Neural progenitor cell (in vitro differentiated cells): ENCODE data around the gene SMCO3. TPM values are rescaled to one million over a fixed set of nuclear protein-coding genes. Genes with fewer than 3 reads are reported as not detected.

Experiments
- DNase-seq: peaks from one replicate; pipeline ENCODE4 v3.0.0-alpha.2; 2016; ENCODE audit warnings: low spot score
- H2AFZ ChIP-seq: fragments of 200-600 bp; sonication (generic); replicated peaks from 2 replicates; pipeline ENCODE4 v1.6.1; 2016; ENCODE audit warnings: antibody characterized with exemption
- H3F3A ChIP-seq: fragments of 200-600 bp; sonication (generic); 2 replicates; pipeline ENCODE4 v1.6.1; 2016; ENCODE audit warnings: antibody characterized with exemption, low read depth
- H3K27ac ChIP-seq: fragments of 200-600 bp; sonication (generic); 2 replicates; pipeline ENCODE4 v1.5.1; 2016; ENCODE audit warnings: mild to moderate bottlenecking
- H3K27me3 ChIP-seq: fragments of 200-600 bp; sonication (generic); 2 replicates; pipeline ENCODE4 v1.6.1; 2016; ENCODE audit warnings: mild to moderate bottlenecking, moderate library complexity
- H3K36me3 ChIP-seq: fragments of 200-600 bp; sonication (generic); 2 replicates; pipeline ENCODE4 v1.5.1; 2016
- H3K4me1 ChIP-seq: fragments of 200-600 bp; sonication (generic); 2 replicates; pipeline ENCODE4 v1.6.1; 2016; ENCODE audit warnings: mixed run types
- H3K4me2 ChIP-seq: fragments of 200-600 bp; sonication (generic); 2 replicates; pipeline ENCODE4 v1.6.1; 2016
- H3K4me3 ChIP-seq: fragments of 200-600 bp; sonication (generic); 2 replicates; pipeline ENCODE4 v1.5.1; 2016
- H3K79me2 ChIP-seq: fragments of 200-600 bp; sonication (generic); 2 replicates; pipeline ENCODE4 v1.6.1; 2016; ENCODE audit warnings: low read depth
- H3K9ac ChIP-seq: fragments of 200-600 bp; sonication (generic); 2 replicates; pipeline ENCODE4 v1.6.1; 2016
- H3K9me3 ChIP-seq: fragments of 200-600 bp; sonication (generic); 2 replicates; pipeline ENCODE4 v1.5.1; 2016; ENCODE audit warnings: low read depth
- H4K20me1 ChIP-seq: fragments of 200-600 bp; sonication (generic); 2 replicates; pipeline ENCODE4 v1.6.1; 2016; ENCODE audit warnings: low read depth
- H3K27ac Mint-ChIP-seq: 3 replicates; pipeline ENCODE4 v1.8.0; 2021; ENCODE audit warnings: mixed read lengths
- H3K27me3 Mint-ChIP-seq: 2 replicates; pipeline ENCODE4 v1.8.0; 2022; ENCODE audit warnings: low read depth, mild to moderate bottlenecking, inconsistent platforms, moderate library complexity, mixed read lengths; ENCODE audit not compliant: insufficient read depth
- H3K36me3 Mint-ChIP-seq: 3 replicates; pipeline ENCODE4 v1.8.0; 2021; ENCODE audit warnings: mixed read lengths
- H3K4me1 Mint-ChIP-seq: 3 replicates; pipeline ENCODE4 v1.8.0; 2021; ENCODE audit warnings: mixed read lengths
- H3K4me3 Mint-ChIP-seq: 3 replicates; pipeline ENCODE4 v1.8.0; 2021; ENCODE audit warnings: mild to moderate bottlenecking, moderate library complexity, mixed read lengths
- H3K9me3 Mint-ChIP-seq: 3 replicates; pipeline ENCODE4 v1.8.0; 2020; ENCODE audit warnings: mixed read lengths
- CTCF ChIP-seq: fragments of 200-600 bp; sonication (generic); IDR thresholded peaks from 2 replicates; pipeline ENCODE4 v1.5.1; 2017; ENCODE audit warnings: antibody characterized with exemption, mild to moderate bottlenecking
- EZH2 ChIP-seq: fragments of 200-600 bp; sonication (generic); IDR thresholded peaks from 2 replicates; pipeline ENCODE4 v1.6.1; 2017; ENCODE audit warnings: antibody characterized with exemption, mild to moderate bottlenecking, moderate library complexity
- EZH2phosphoT487 ChIP-seq: fragments of 200-600 bp; sonication (generic); IDR thresholded peaks from 2 replicates; pipeline ENCODE4 v1.6.1; 2017; ENCODE audit warnings: antibody characterized with exemption
- total RNA-seq: library from RNA; depleted of rRNA; stranded (reverse); fragments of >200 nt; gene quantifications from 2 replicates; pipeline ENCODE4 v1.2.3, GENCODE V29; 2015; ENCODE audit warnings: low replicate concordance

The SMCO3 gene
- total RNA-seq, 1 donor from 2014 or later: not detected

- Histone ChIP-seq H2AFZ (no peak overlapping the region), H3K27ac (no peak overlapping the region), H3K4me1 (peaks cover 18% of the 10 kb centered on the region), H3K36me3 (no peaks in the 10 kb centered on the region), H3K4me2 (peak overlapping the region; percentile 88), H3K9me3 (no peaks in the 10 kb centered on the region), H3K27me3 (peaks cover 9% of the 10 kb centered on the region), H3K4me3 (peak overlapping the region; percentile 88), H3F3A (peaks cover 51% of the 10 kb centered on the region), H3K79me2 (peaks cover 28% of the 10 kb centered on the region), H3K9ac (no peak overlapping the region), H4K20me1 (peaks cover 22% of the 10 kb centered on the region)
- Mint-ChIP-seq H3K36me3 (no peaks in the 10 kb centered on the region), H3K4me1 (peaks cover 46% of the 10 kb centered on the region), H3K27me3 (peaks cover 30% of the 10 kb centered on the region), H3K9me3 (peaks cover 7% of the 10 kb centered on the region), H3K27ac (no peak overlapping the region), H3K4me3 (peak overlapping the region; percentile 99)
- TF ChIP-seq CTCF (no peak), EZH2phosphoT487 (no peak), EZH2 (no peak)
- DNase-seq: peak; percentile 36
Observed at GRCh38 chr12:14772946-14773345, 41.0 kb downstream of the SMCO3 start.

DNA sequence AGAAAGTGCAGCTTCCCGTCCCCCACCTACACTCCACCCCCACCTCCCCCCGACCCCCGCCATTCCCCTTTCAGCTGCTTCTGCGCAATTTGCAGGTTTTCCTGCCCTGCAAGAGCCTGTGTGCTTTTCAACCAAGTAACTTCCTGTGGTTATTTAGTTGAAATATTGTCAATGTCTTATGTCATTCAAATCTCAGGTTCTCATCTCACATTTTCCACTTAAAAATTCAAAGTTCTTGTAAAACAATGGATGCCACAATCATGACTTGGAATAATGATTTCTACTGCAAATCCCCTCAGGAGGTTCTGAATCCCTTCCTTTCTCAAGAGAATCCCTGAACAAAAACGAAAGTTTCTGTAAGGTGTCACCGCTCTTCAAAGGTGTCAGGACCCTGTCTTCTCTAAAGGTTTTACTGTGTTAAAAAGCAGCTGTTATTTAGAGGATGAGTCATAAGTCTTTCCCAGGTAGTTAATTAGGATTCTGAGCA lies 42.3 kb downstream of the SMCO3 start:
- H3K4me3 Mint-ChIP-seq: peak overlapping the region; percentile 76
- Histone ChIP-seq H3K4me2 (peak overlapping the region; percentile 87), H3K27me3 (peaks cover 9% of the 10 kb centered on the region), H3K4me1 (peaks cover 8% of the 10 kb centered on the region), H3K4me3 (peak overlapping the region; percentile 76), H3K36me3 (no peaks in the 10 kb centered on the region), H3K27ac (peak overlapping the region; percentile 71), H2AFZ (peak overlapping the region; percentile 9), H3K9ac (no peak overlapping the region), H3F3A (peaks cover 58% of the 10 kb centered on the region), H3K79me2 (peaks cover 31% of the 10 kb centered on the region), H3K9me3 (no peaks in the 10 kb centered on the region), H4K20me1 (peaks cover 27% of the 10 kb centered on the region)
- peaks cover 7% of the 10 kb centered on the region for H3K9me3 Mint-ChIP-seq
- H3K27me3 Mint-ChIP-seq: peaks cover 30% of the 10 kb centered on the region
- H3K27ac Mint-ChIP-seq: peak overlapping the region; percentile 72
- TF ChIP-seq CTCF (no peak), EZH2 (no peak), EZH2phosphoT487 (no peak)
- peaks cover 37% of the 10 kb centered on the region for H3K4me1 Mint-ChIP-seq
- peak; percentile 69 for DNase-seq
- H3K36me3 Mint-ChIP-seq: peaks cover 7% of the 10 kb centered on the region

- H3K36me3 Mint-ChIP-seq: peaks cover 12% of the 10 kb centered on the region
Observed at GRCh38 chr12:14770496-14771461, 43.2 kb downstream of the SMCO3 start.

More at GRCh38 chr12:14770496-14771461, 43.2 kb downstream of the SMCO3 start:
- Mint-ChIP-seq H3K9me3 (peaks cover 7% of the 10 kb centered on the region), H3K4me1 (peaks cover 30% of the 10 kb centered on the region), H3K4me3 (peak overlapping the region; percentile 95), H3K27me3 (peaks cover 30% of the 10 kb centered on the region), H3K27ac (peak overlapping the region; percentile 84)
- H3K9me3 ChIP-seq: no peaks in the 10 kb centered on the region
- H3K27ac ChIP-seq: peak overlapping the region; percentile 71
- H3K4me2 ChIP-seq: peak overlapping the region; percentile 87
- H3K36me3 ChIP-seq: no peaks in the 10 kb centered on the region
- peaks cover 8% of the 10 kb centered on the region for H3K4me1 ChIP-seq
- H3K9ac ChIP-seq: peak overlapping the region; percentile 39
- peaks cover 31% of the 10 kb centered on the region for H3K79me2 ChIP-seq
- no peak overlapping the region for H2AFZ ChIP-seq
- peak overlapping the region; percentile 76 for H3K4me3 ChIP-seq
- peak; percentile 90 for DNase-seq
- peaks cover 58% of the 10 kb centered on the region for H3F3A ChIP-seq
- peaks cover 9% of the 10 kb centered on the region for H3K27me3 ChIP-seq
- no peak for TF ChIP-seq EZH2phosphoT487
- TF ChIP-seq EZH2: no peak
- TF ChIP-seq CTCF: no peak
- peaks cover 26% of the 10 kb centered on the region for H4K20me1 ChIP-seq
